ENCODE data around the gene STK4. TPM values are rescaled to one million over a fixed set of nuclear protein-coding genes. Genes with fewer than 3 reads are reported as not detected.
"Not testable (repeated sequence)": the region's sequence is repeated elsewhere in the genome, so short reads cannot be mapped to it uniquely, and the experiment has no call there.

STK4 gene
- total RNA-seq, 1 donor from 2014 or later: 149 TPM

GRCh38 chr20:45008521-45009049 lies 42.3 kb downstream of the STK4 start:
- Mint-ChIP-seq H3K4me1 (ENCODE audit: low read depth) (peaks cover 40% of the 10 kb centered on the region), H3K4me3 (no peak overlapping the region), H3K9me3 (no peaks in the 10 kb centered on the region), H3K36me3 (ENCODE audit: low read depth) (peaks cover 46% of the 10 kb centered on the region), H3K27ac (no peak overlapping the region), H3K27me3 (ENCODE audit: insufficient read depth) (no peaks in the 10 kb centered on the region)
- intact Hi-C loops (cut with micrococcal nuclease): no loop called here
- no peak for DNase-seq (ENCODE audit: low spot score)

GRCh38 chr20:45010399-45010828 lies 44.1 kb downstream of the STK4 start:
- Mint-ChIP-seq H3K4me1 (ENCODE audit: low read depth) (peaks cover 43% of the 10 kb centered on the region), H3K4me3 (no peak overlapping the region), H3K36me3 (ENCODE audit: low read depth) (peaks cover 39% of the 10 kb centered on the region), H3K27me3 (ENCODE audit: insufficient read depth) (no peaks in the 10 kb centered on the region), H3K27ac (no peak overlapping the region), H3K9me3 (no peaks in the 10 kb centered on the region)
- intact Hi-C loops (cut with micrococcal nuclease): no loop called here
- no peak for DNase-seq (ENCODE audit: low spot score)

DNA sequence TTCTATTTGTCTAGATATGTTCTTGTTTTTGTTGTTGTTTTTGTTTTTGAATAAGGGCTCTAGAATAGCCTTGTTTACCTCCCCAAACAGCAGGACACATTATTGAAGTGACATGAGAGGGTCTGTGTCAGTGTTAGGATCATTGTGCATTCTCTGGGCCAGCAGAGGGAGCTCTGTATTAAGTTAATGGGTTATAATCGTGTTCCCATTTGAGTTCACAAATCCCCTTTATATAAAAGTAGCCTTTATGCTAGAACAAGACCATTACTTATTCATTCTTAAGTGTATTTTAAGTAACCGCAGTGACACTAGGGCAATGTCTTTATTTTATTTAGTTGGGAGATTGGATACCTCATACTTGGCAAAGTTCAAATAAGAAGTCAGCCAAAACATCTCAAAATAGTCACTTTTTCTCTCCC lies 44.8 kb downstream of the STK4 start:
- no peak for DNase-seq (ENCODE audit: low spot score)

DNA sequence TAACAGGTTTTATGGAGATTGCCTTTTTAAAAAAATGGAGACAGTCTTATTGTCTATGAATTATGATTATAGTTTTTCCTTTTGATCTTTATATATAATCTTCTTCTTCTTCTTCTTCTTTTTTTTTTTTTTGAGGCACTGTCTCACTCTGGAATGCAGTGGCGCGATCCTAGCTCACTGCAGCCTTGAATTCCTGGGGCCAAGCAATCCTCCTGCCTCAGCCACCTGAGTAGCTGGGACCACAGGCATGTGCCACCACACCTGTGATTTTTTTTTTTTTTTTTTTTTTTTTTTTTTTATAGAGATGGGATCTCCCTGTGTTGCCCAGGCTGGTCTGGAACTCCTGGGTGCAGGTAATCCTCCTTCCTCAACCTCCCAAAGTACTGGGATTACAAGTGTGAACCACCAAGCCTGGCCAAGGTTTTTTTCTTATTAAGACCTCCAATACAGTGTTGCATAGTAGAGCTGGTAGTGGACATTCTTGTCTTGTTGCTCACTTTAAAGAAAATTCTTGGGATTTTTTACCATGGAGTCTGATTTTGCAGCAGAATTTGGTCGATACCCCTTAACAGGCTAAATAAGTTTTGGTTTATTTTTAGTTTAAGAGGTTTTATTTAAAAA lies 46.5 kb downstream of the STK4 start:
- H3K4me1 Mint-ChIP-seq (ENCODE audit: low read depth): peaks cover 47% of the 10 kb centered on the region
- DNase-seq (ENCODE audit: low spot score): no peak
- no peaks in the 10 kb centered on the region for H3K9me3 Mint-ChIP-seq
- H3K36me3 Mint-ChIP-seq (ENCODE audit: low read depth): peaks cover 42% of the 10 kb centered on the region
- no peak overlapping the region for H3K4me3 Mint-ChIP-seq
- H3K27ac Mint-ChIP-seq: no peak overlapping the region
- no peaks in the 10 kb centered on the region for H3K27me3 Mint-ChIP-seq (ENCODE audit: insufficient read depth)
- intact Hi-C loops (cut with micrococcal nuclease): no loop called here

More for the DNA sequence above, 44.8 kb downstream of the STK4 start:
- intact Hi-C loops (cut with micrococcal nuclease): loop anchor here (1.0 kb wide), 1 partner anchor 84 kb away; no protein-coding TSS in a partner anchor
- Mint-ChIP-seq H3K4me3 (no peak overlapping the region), H3K27me3 (ENCODE audit: insufficient read depth) (no peaks in the 10 kb centered on the region), H3K4me1 (ENCODE audit: low read depth) (peaks cover 44% of the 10 kb centered on the region), H3K9me3 (no peaks in the 10 kb centered on the region), H3K36me3 (ENCODE audit: low read depth) (peaks cover 41% of the 10 kb centered on the region), H3K27ac (no peak overlapping the region)

DNA sequence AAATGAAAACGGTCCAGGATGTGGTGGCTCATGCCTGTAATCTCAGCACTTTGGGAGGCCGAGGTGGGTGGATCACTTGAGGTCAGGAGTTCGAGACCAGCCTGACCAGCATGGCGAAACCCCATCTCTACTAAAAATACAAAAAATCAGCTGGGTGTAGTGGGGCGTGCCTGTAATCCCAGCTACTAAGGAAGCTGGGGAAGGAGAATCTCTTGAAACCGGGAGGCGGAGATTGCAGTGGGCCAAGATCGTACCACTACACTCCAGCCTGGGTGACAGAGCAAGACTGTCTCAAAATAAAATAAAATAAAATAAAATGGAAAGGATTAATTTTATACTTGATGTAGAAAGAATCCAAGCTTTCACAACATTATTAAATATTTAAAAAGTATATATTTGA lies 47.8 kb downstream of the STK4 start:
- intact Hi-C loops (cut with micrococcal nuclease); H3K27ac Mint-ChIP-seq: not testable (repeated sequence)

DNA sequence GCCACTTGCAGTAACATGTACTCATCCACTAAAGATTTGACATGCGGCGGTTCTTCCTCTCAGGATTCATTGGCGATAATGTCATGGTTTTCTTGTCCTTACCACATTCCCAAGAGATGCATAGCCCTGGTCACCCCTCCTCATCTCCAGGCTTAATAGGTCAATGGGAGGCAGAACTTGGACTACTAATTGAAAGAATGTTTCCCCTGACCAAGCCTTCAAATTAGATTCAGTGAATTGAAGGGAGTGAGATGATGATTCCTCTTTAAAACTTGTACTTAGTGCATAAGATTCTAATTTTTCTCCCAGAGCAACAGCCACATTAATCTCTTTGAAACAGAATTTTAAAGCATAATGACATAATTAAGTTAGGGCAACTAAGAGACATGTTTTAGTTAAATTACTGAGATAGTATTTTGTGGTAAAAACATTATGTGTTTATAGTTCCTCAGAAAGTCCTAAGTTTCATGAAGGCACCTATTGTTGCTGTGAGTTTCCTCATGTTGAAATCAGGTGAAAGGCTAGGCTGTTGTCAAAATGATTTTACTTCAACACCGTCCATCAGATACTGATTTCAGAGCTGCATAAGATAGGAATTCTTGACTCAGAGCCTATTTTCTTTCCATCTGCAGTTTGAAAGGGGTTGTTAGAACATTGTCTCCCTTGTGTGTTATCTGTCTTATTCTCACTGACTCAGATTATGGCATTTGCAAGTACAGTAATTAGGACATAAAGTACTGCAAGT lies 48.5 kb downstream of the STK4 start:
- Mint-ChIP-seq H3K9me3 (no peaks in the 10 kb centered on the region), H3K27ac (peak overlapping the region; percentile 3), H3K36me3 (ENCODE audit: low read depth) (peaks cover 37% of the 10 kb centered on the region), H3K27me3 (ENCODE audit: insufficient read depth) (no peaks in the 10 kb centered on the region), H3K4me3 (no peak overlapping the region), H3K4me1 (ENCODE audit: low read depth) (peaks cover 32% of the 10 kb centered on the region)
- DNase-seq (ENCODE audit: low spot score): no peak
- intact Hi-C loops (cut with micrococcal nuclease): no loop called here

More for the DNA sequence above, 47.8 kb downstream of the STK4 start:
- Mint-ChIP-seq H3K36me3 (ENCODE audit: low read depth) (peaks cover 41% of the 10 kb centered on the region), H3K4me1 (ENCODE audit: low read depth) (peaks cover 39% of the 10 kb centered on the region)
- not testable (repeated sequence) for DNase-seq (ENCODE audit: low spot score); H3K4me3 Mint-ChIP-seq; H3K27me3 Mint-ChIP-seq (ENCODE audit: insufficient read depth); H3K9me3 Mint-ChIP-seq

DNA sequence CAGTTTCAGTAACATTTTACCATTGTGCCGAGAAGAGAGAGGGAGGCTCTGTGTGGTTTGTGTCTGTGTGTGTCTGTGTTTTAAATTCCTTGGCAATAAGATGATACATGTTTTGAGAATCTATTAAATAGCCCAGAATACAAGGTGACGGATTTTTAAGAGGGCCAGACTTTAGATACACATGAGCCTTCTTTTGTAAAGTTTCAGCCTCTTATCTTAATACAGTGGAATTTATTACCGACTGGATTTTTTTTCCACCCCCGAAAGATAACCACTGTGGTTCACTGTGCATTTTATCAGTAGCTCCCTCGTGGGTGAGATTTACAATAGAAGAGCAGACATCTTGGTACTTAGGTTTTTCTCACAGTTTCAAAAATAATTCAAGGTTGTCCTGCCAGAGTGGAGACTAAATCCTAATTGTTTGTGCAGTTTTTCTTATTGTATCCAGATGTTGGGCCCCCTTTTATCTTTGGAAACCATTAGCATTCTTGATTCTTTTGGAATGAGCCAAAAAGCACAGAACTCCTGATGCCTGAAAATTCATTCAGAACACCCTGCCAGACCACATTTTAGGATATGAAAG lies 49.9 kb downstream of the STK4 start:
- Mint-ChIP-seq H3K27ac (peak overlapping the region; percentile 25), H3K4me3 (no peak overlapping the region), H3K36me3 (ENCODE audit: low read depth) (peaks cover 38% of the 10 kb centered on the region), H3K27me3 (ENCODE audit: insufficient read depth) (no peaks in the 10 kb centered on the region), H3K4me1 (ENCODE audit: low read depth) (peaks cover 24% of the 10 kb centered on the region), H3K9me3 (no peaks in the 10 kb centered on the region)
- no peak for DNase-seq (ENCODE audit: low spot score)
- intact Hi-C loops (cut with micrococcal nuclease): no loop called here

- H3K4me3 Mint-ChIP-seq: no peak overlapping the region
- peaks cover 38% of the 10 kb centered on the region for H3K36me3 Mint-ChIP-seq (ENCODE audit: low read depth)
- peaks cover 22% of the 10 kb centered on the region for H3K4me1 Mint-ChIP-seq (ENCODE audit: low read depth)
- H3K27me3 Mint-ChIP-seq (ENCODE audit: insufficient read depth): no peaks in the 10 kb centered on the region
- DNase-seq (ENCODE audit: low spot score): no peak
- H3K9me3 Mint-ChIP-seq: no peaks in the 10 kb centered on the region
- no peak overlapping the region for H3K27ac Mint-ChIP-seq
- intact Hi-C loops (cut with micrococcal nuclease): no loop called here
Measured at GRCh38 chr20:45017281-45017680, 51.0 kb downstream of the STK4 start.

GRCh38 chr20:45017857-45018256 lies 51.5 kb downstream of the STK4 start:
- Mint-ChIP-seq H3K9me3 (no peaks in the 10 kb centered on the region), H3K4me1 (ENCODE audit: low read depth) (peaks cover 22% of the 10 kb centered on the region), H3K36me3 (ENCODE audit: low read depth) (peaks cover 38% of the 10 kb centered on the region), H3K27me3 (ENCODE audit: insufficient read depth) (no peaks in the 10 kb centered on the region), H3K27ac (no peak overlapping the region), H3K4me3 (no peak overlapping the region)
- no peak for DNase-seq (ENCODE audit: low spot score)
- intact Hi-C loops (cut with micrococcal nuclease): no loop called here

- no peak overlapping the region for H3K4me3 Mint-ChIP-seq
- no peak for DNase-seq (ENCODE audit: low spot score)
- H3K27me3 Mint-ChIP-seq (ENCODE audit: insufficient read depth): no peaks in the 10 kb centered on the region
- H3K9me3 Mint-ChIP-seq: no peaks in the 10 kb centered on the region
- H3K4me1 Mint-ChIP-seq (ENCODE audit: low read depth): peaks cover 22% of the 10 kb centered on the region
- intact Hi-C loops (cut with micrococcal nuclease): no loop called here
- peaks cover 41% of the 10 kb centered on the region for H3K36me3 Mint-ChIP-seq (ENCODE audit: low read depth)
- no peak overlapping the region for H3K27ac Mint-ChIP-seq
Measured at GRCh38 chr20:45019027-45019761, 52.9 kb downstream of the STK4 start.

- Mint-ChIP-seq H3K9me3 (no peaks in the 10 kb centered on the region), H3K4me3 (no peak overlapping the region), H3K36me3 (ENCODE audit: low read depth) (peaks cover 45% of the 10 kb centered on the region), H3K27ac (no peak overlapping the region), H3K4me1 (ENCODE audit: low read depth) (peaks cover 22% of the 10 kb centered on the region), H3K27me3 (ENCODE audit: insufficient read depth) (no peaks in the 10 kb centered on the region)
- intact Hi-C loops (cut with micrococcal nuclease): no loop called here
- DNase-seq (ENCODE audit: low spot score): no peak
Measured at GRCh38 chr20:45019762-45020123, 53.4 kb downstream of the STK4 start.

DNA sequence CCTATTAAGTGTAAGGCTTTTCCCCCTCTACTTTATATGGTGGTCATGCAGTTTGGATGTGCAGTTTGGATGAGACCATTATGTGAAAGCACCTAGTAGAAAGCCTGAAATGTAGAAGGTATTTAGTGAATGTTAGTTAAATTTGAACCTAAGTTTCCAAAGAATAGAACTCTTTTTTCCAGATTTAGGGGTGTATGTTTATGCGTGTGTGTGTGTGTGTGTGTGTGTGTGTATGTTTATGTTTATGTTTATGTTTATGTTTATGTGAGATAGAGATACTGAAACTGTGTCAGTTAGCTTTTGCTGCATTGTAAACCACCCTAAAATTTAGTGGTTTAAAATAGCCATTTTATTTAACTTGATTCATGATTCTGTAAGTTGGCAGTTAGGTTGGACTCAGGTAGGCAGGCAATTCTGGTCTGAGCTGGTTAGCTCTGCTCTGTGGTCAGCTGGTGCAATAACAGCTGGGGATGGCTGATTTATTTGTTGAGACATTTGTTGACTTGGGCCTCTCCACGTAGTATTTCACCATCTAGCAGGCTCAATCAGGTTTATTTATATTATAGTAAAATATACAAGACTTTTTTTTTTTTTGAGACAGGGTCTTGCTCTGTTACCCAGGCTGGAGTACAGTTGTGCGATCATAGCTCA lies 54.0 kb downstream of the STK4 start:
- intact Hi-C loops (cut with micrococcal nuclease): no loop called here
- no peaks in the 10 kb centered on the region for H3K27me3 Mint-ChIP-seq (ENCODE audit: insufficient read depth)

More for the DNA sequence above, 54.0 kb downstream of the STK4 start:
- Mint-ChIP-seq H3K4me3 (no peak overlapping the region), H3K4me1 (ENCODE audit: low read depth) (peaks cover 20% of the 10 kb centered on the region), H3K9me3 (no peaks in the 10 kb centered on the region), H3K36me3 (ENCODE audit: low read depth) (peaks cover 49% of the 10 kb centered on the region), H3K27ac (no peak overlapping the region)
- no peak for DNase-seq (ENCODE audit: low spot score)

Measured in activated T-helper 1 cell treated with anti-CD3 and anti-CD28 coated beads, Interleukin-12 subunit alpha, Interleukin-12 subunit beta, Interleukin-2, Interleukin-4 antibody, amounts not matched to agents 30 ng/mL and 10 ng/mL and 1 ng/mL, durations not matched to agents 14 hours and 24 hours and 36 hours (primary cell).